ENCODE measurements around the gene CXXC5. TPM values are rescaled to one million over a fixed set of nuclear protein-coding genes. Genes with fewer than 3 reads are reported as not detected.

CXXC5 gene
- total and polyA plus RNA-seq, 9 of the 15 experiments (the other 6 are each of a cell fraction or from before 2014, with no cell fraction given) = 1.9 to 123 (median 45.8) TPM

GRCh38 chr5:139633295-139634027 is 14.7 kb upstream of the CXXC5 start (continued):
- TF ChIP-seq ZBTB40 (IDR thresholded peaks at IDR 0.05) = no peak
- TF ChIP-seq ZBTB40 (CRISPR knock-in tag; IDR thresholded peaks at IDR 0.05) = no peak
- TF ChIP-seq, protein P1, sequence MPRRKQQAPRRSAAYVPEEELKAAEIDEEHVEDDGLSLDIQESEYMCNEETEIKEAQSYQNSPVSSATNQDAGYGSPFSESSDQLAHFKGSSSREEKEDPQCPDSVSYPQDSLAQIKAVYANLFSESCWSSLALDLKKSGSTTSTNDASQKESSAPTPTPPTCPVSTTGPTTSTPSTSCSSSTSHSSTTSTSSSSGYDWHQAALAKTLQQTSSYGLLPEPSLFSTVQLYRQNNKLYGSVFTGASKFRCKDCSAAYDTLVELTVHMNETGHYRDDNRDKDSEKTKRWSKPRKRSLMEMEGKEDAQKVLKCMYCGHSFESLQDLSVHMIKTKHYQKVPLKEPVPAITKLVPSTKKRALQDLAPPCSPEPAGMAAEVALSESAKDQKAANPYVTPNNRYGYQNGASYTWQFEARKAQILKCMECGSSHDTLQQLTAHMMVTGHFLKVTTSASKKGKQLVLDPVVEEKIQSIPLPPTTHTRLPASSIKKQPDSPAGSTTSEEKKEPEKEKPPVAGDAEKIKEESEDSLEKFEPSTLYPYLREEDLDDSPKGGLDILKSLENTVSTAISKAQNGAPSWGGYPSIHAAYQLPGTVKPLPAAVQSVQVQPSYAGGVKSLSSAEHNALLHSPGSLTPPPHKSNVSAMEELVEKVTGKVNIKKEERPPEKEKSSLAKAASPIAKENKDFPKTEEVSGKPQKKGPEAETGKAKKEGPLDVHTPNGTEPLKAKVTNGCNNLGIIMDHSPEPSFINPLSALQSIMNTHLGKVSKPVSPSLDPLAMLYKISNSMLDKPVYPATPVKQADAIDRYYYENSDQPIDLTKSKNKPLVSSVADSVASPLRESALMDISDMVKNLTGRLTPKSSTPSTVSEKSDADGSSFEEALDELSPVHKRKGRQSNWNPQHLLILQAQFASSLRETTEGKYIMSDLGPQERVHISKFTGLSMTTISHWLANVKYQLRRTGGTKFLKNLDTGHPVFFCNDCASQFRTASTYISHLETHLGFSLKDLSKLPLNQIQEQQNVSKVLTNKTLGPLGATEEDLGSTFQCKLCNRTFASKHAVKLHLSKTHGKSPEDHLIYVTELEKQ (CRISPR knock-in tag; IDR thresholded peaks at IDR 0.05) = no peak
- TF ChIP-seq FIP1L1 (IDR thresholded peaks at IDR 0.05; ENCODE audit: low read depth, low read length, poor library complexity, severe bottlenecking) = no peak
- TF ChIP-seq CBX5 (IDR thresholded peaks at IDR 0.05; ENCODE audit: borderline replicate concordance, low read depth) = no peak
- TF ChIP-seq, protein P2, sequence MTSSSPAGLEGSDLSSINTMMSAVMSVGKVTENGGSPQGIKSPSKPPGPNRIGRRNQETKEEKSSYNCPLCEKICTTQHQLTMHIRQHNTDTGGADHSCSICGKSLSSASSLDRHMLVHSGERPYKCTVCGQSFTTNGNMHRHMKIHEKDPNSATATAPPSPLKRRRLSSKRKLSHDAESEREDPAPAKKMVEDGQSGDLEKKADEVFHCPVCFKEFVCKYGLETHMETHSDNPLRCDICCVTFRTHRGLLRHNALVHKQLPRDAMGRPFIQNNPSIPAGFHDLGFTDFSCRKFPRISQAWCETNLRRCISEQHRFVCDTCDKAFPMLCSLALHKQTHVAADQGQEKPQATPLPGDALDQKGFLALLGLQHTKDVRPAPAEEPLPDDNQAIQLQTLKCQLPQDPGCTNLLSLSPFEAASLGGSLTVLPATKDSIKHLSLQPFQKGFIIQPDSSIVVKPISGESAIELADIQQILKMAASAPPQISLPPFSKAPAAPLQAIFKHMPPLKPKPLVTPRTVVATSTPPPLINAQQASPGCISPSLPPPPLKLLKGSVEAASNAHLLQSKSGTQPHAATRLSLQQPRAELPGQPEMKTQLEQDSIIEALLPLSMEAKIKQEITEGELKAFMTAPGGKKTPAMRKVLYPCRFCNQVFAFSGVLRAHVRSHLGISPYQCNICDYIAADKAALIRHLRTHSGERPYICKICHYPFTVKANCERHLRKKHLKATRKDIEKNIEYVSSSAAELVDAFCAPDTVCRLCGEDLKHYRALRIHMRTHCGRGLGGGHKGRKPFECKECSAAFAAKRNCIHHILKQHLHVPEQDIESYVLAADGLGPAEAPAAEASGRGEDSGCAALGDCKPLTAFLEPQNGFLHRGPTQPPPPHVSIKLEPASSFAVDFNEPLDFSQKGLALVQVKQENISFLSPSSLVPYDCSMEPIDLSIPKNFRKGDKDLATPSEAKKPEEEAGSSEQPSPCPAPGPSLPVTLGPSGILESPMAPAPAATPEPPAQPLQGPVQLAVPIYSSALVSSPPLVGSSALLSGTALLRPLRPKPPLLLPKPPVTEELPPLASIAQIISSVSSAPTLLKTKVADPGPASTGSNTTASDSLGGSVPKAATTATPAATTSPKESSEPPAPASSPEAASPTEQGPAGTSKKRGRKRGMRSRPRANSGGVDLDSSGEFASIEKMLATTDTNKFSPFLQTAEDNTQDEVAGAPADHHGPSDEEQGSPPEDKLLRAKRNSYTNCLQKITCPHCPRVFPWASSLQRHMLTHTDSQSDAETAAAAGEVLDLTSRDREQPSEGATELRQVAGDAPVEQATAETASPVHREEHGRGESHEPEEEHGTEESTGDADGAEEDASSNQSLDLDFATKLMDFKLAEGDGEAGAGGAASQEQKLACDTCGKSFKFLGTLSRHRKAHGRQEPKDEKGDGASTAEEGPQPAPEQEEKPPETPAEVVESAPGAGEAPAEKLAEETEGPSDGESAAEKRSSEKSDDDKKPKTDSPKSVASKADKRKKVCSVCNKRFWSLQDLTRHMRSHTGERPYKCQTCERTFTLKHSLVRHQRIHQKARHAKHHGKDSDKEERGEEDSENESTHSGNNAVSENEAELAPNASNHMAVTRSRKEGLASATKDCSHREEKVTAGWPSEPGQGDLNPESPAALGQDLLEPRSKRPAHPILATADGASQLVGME (CRISPR knock-in tag; IDR thresholded peaks at IDR 0.05) = no peak
- 0 out of 2 replicates have a peak, but pooled peaks have one; percentile 47 for TF ChIP-seq LEF1 (IDR thresholded peaks at IDR 0.05)
- 0 out of 2 replicates have a peak, but pooled peaks have one; percentile 50 for TF ChIP-seq BHLHE40 (IDR thresholded peaks at IDR 0.05; ENCODE audit: low read length)
- no peak for TF ChIP-seq MECOM (CRISPR knock-in tag; IDR thresholded peaks at IDR 0.05)

Data from K562 (cell line).